GM23248 (cell line): Measurements from ENCODE around the gene NEMP2. TPM values are rescaled to one million over a fixed set of nuclear protein-coding genes. Genes with fewer than 3 reads are reported as not detected.

Experiments used
- DNase-seq: peaks from one replicate; pipeline ENCODE4 v3.0.0-alpha.2; 2015
- H2AFZ ChIP-seq: fragments of 200-600 bp; sonication (generic); 2 replicates; pipeline ENCODE4 v1.6.1; 2016; ENCODE audit warnings: antibody characterized with exemption
- H3F3A ChIP-seq: fragments of 200-600 bp; sonication (generic); 2 replicates; pipeline ENCODE4 v1.6.1; 2016; ENCODE audit warnings: mild to moderate bottlenecking, antibody characterized with exemption, mixed run types; ENCODE audit not compliant: insufficient read depth
- H3K27ac ChIP-seq: fragments of 200-600 bp; sonication (generic); 2 replicates; pipeline ENCODE4 v1.5.1; 2016; ENCODE audit warnings: mild to moderate bottlenecking
- H3K27me3 ChIP-seq: fragments of 200-600 bp; sonication (generic); replicated peaks from 2 replicates; pipeline ENCODE4 v1.6.1; 2016; ENCODE audit warnings: mild to moderate bottlenecking; ENCODE audit not compliant: insufficient read depth
- H3K36me3 ChIP-seq: fragments of 200-600 bp; sonication (generic); 2 replicates; pipeline ENCODE4 v1.6.1; 2016; ENCODE audit warnings: low read depth, mild to moderate bottlenecking
- H3K4me1 ChIP-seq: fragments of 200-600 bp; sonication (generic); 2 replicates; pipeline ENCODE4 v1.6.1; 2016; ENCODE audit warnings: mild to moderate bottlenecking; ENCODE audit not compliant: insufficient read depth
- H3K4me2 ChIP-seq: fragments of 200-600 bp; sonication (generic); one replicate; pipeline ENCODE4 v1.6.1; 2016; ENCODE audit warnings: mild to moderate bottlenecking; ENCODE audit not compliant: unreplicated experiment
- H3K4me3 ChIP-seq: fragments of 200-600 bp; sonication (generic); 2 replicates; pipeline ENCODE4 v1.5.1; 2016; ENCODE audit warnings: mild to moderate bottlenecking
- H3K79me2 ChIP-seq: fragments of 200-600 bp; sonication (generic); 2 replicates; pipeline ENCODE4 v1.6.1; 2016; ENCODE audit warnings: mild to moderate bottlenecking; ENCODE audit not compliant: insufficient read depth
- H3K9ac ChIP-seq: fragments of 200-600 bp; sonication (generic); 2 replicates; pipeline ENCODE4 v1.6.1; 2016; ENCODE audit warnings: mild to moderate bottlenecking
- H3K9me2 ChIP-seq: fragments of 200-600 bp; sonication (generic); 2 replicates; pipeline ENCODE4 v1.6.1; 2016; ENCODE audit warnings: mixed run types, mild to moderate bottlenecking, moderate library complexity; ENCODE audit not compliant: insufficient read depth
- H3K9me3 ChIP-seq: fragments of 200-600 bp; sonication (generic); one replicate; pipeline ENCODE4 v1.6.1; 2017; ENCODE audit warnings: low read depth
- H4K20me1 ChIP-seq: fragments of 200-600 bp; sonication (generic); 2 replicates; pipeline ENCODE4 v1.6.0; 2016; ENCODE audit not compliant: insufficient read depth
- EZH2 ChIP-seq: fragments of 200-600 bp; sonication (generic); IDR thresholded peaks from 2 replicates; pipeline ENCODE4 v1.6.1; 2018; ENCODE audit warnings: antibody characterized with exemption, mild to moderate bottlenecking; ENCODE audit not compliant: insufficient read depth, poor library complexity, severe bottlenecking
- EZH2phosphoT487 ChIP-seq: fragments of 200-600 bp; sonication (generic); IDR thresholded peaks from 2 replicates; pipeline ENCODE4 v1.6.1; 2018; ENCODE audit warnings: antibody characterized with exemption, moderate library complexity, mild to moderate bottlenecking, low read depth; ENCODE audit not compliant: insufficient read depth
- WGBS, 2 experiments: methylation state at CpG; one replicate each; pipeline ENCODE4 v1.1.6; 2015 to 2017; ENCODE audit warnings: low lambda C conversion rate in 2 of 2, low coverage in 1 of 2; ENCODE audit errors: missing lambda C conversion rate in 2 of 2; 5-methylcytosine and 5-hydroxymethylcytosine counted together
- in situ Hi-C: fragments of 300-500 bp; cut with MboI; formaldehyde crosslinking; loops from 2 replicates; pipeline ENCODE4 v1.15.0; 2020
- polyA plus RNA-seq: library from polyadenylated mRNA; unstranded; fragments of >200 nt; fragmentation: Nextera tagmentation; extraction: Ambion mirVana; gene quantifications from 2 replicates; pipeline ENCODE4 v1.2.1, GENCODE V29; 2016
- total RNA-seq: library from RNA; depleted of rRNA; stranded (reverse); fragments of >200 nt; shearing (Covaris generic); gene quantifications from 2 replicates; pipeline ENCODE4 v1.2.3, GENCODE V29; 2014

The NEMP2 gene
- total and polyA plus RNA-seq, 2 experiments from 2014 or later: 2.7 to 3.8 TPM

- in situ Hi-C loops: no loop called here
- no peak overlapping the region for H2AFZ ChIP-seq
- H3K36me3 ChIP-seq: no peaks in the 10 kb centered on the region
- H3K9me3 ChIP-seq: peaks cover 5% of the 10 kb centered on the region
- TF ChIP-seq EZH2phosphoT487: no peak
- no peak for TF ChIP-seq EZH2
- no peaks in the 10 kb centered on the region for H4K20me1 ChIP-seq
- no peaks in the 10 kb centered on the region for H3K9me2 ChIP-seq
- no peak overlapping the region for H3K9ac ChIP-seq
- H3K79me2 ChIP-seq: no peaks in the 10 kb centered on the region
- peak; percentile 42 for DNase-seq
- H3K27me3 ChIP-seq: no peaks in the 10 kb centered on the region
- peaks cover 8% of the 10 kb centered on the region; the same call in 1 of the 2 replicates for H3F3A ChIP-seq
- WGBS, 2 experiments: 83 to 100% methylated on average over 1 of the region's 1 CpG
- 0 out of 2 replicates have a peak, but pooled peaks cover 3% of the 10 kb centered on the region for H3K4me1 ChIP-seq
- no peak overlapping the region for H3K4me3 ChIP-seq
- H3K27ac ChIP-seq: no peak overlapping the region
- H3K4me2 ChIP-seq: no peak overlapping the region
These were observed 3.2 kb upstream of the NEMP2 start for GRCh38 chr2:190537765-190538164.

GRCh38 chr2:190535586-190535985, 1.1 kb upstream of the NEMP2 start:
- H3K9me2 ChIP-seq: no peaks in the 10 kb centered on the region
- H3K36me3 ChIP-seq: no peaks in the 10 kb centered on the region
- in situ Hi-C loops: no loop called here
- H4K20me1 ChIP-seq: no peaks in the 10 kb centered on the region
- peaks cover 6% of the 10 kb centered on the region for H3K4me1 ChIP-seq
- H3K27me3 ChIP-seq: no peaks in the 10 kb centered on the region
- no peak overlapping the region for H3K27ac ChIP-seq
- peak overlapping the region; percentile 99 for H2AFZ ChIP-seq
- H3K79me2 ChIP-seq: no peaks in the 10 kb centered on the region
- no peaks in the 10 kb centered on the region for H3K9me3 ChIP-seq
- DNase-seq: peak; percentile 26
- peak overlapping the region; percentile 96 for H3K4me2 ChIP-seq
- peak overlapping the region; percentile 91 for H3K9ac ChIP-seq
- peak overlapping the region; percentile 86 for H3K4me3 ChIP-seq
- no peak for TF ChIP-seq EZH2
- no peak for TF ChIP-seq EZH2phosphoT487
- 54 to 56% methylated on average over 1 of the region's 1 CpG for WGBS, 2 experiments
- H3F3A ChIP-seq: peaks cover 12% of the 10 kb centered on the region

GRCh38 chr2:190535121-190535439, 558 bp upstream of the NEMP2 start:
- Histone ChIP-seq H3K79me2 (no peaks in the 10 kb centered on the region), H2AFZ (peak overlapping the region; percentile 99), H3K4me3 (peak overlapping the region; percentile 86), H3K4me2 (peak overlapping the region; percentile 96), H3K9ac (peak overlapping the region; percentile 91), H3K36me3 (no peaks in the 10 kb centered on the region), H3F3A (peaks cover 17% of the 10 kb centered on the region), H3K9me2 (no peaks in the 10 kb centered on the region), H4K20me1 (no peaks in the 10 kb centered on the region), H3K4me1 (peaks cover 11% of the 10 kb centered on the region), H3K9me3 (no peaks in the 10 kb centered on the region), H3K27ac (peak overlapping the region; percentile 37), H3K27me3 (no peaks in the 10 kb centered on the region)
- DNase-seq: peak; percentile 48
- WGBS, 2 experiments: 4% methylated on average over 7 of the region's 7 CpGs
- in situ Hi-C loops: no loop called here
- TF ChIP-seq EZH2phosphoT487 (no peak), EZH2 (no peak)

- peak overlapping the region; percentile 91 for H3K9ac ChIP-seq
- peak overlapping the region; percentile 99 for H2AFZ ChIP-seq
- no peak for DNase-seq
- peaks cover 22% of the 10 kb centered on the region for H3F3A ChIP-seq
- peak overlapping the region; percentile 86 for H3K4me3 ChIP-seq
- H3K4me2 ChIP-seq: peak overlapping the region; percentile 96
- in situ Hi-C loops: no loop called here
- WGBS, 2 experiments: 1 to 3% methylated on average over 13 of the region's 13 CpGs
- TF ChIP-seq EZH2phosphoT487: no peak
- TF ChIP-seq EZH2: no peak
- H3K27me3 ChIP-seq: no peaks in the 10 kb centered on the region
- H3K27ac ChIP-seq: peak overlapping the region; percentile 37
- H3K9me3 ChIP-seq: no peaks in the 10 kb centered on the region
- H3K36me3 ChIP-seq: no peaks in the 10 kb centered on the region
- peaks cover 17% of the 10 kb centered on the region for H3K4me1 ChIP-seq
- no peaks in the 10 kb centered on the region for H3K79me2 ChIP-seq
- H4K20me1 ChIP-seq: no peaks in the 10 kb centered on the region
- no peaks in the 10 kb centered on the region for H3K9me2 ChIP-seq
These were observed 583 bp downstream of the NEMP2 start for GRCh38 chr2:190533968-190534309.
